Measurements from ENCODE around the gene ANAPC2.

GRCh38 chr9:137181680-137182079, 6.7 kb downstream of the ANAPC2 start:
- TF ChIP-seq, protein P1, sequence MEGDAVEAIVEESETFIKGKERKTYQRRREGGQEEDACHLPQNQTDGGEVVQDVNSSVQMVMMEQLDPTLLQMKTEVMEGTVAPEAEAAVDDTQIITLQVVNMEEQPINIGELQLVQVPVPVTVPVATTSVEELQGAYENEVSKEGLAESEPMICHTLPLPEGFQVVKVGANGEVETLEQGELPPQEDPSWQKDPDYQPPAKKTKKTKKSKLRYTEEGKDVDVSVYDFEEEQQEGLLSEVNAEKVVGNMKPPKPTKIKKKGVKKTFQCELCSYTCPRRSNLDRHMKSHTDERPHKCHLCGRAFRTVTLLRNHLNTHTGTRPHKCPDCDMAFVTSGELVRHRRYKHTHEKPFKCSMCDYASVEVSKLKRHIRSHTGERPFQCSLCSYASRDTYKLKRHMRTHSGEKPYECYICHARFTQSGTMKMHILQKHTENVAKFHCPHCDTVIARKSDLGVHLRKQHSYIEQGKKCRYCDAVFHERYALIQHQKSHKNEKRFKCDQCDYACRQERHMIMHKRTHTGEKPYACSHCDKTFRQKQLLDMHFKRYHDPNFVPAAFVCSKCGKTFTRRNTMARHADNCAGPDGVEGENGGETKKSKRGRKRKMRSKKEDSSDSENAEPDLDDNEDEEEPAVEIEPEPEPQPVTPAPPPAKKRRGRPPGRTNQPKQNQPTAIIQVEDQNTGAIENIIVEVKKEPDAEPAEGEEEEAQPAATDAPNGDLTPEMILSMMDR (IDR thresholded peaks at IDR 0.05; ENCODE audit: insufficient read depth, low read depth, low read length) = no peak
- no peak for TF ChIP-seq EZH2 (IDR thresholded peaks at IDR 0.05; ENCODE audit: insufficient read depth, low read length)

Data from astrocyte (in vitro differentiated cells and primary cell).